ENCODE results near the gene HOMEZ. TPM values are rescaled to one million over a fixed set of nuclear protein-coding genes. Genes with fewer than 3 reads are reported as not detected.
"Not testable (repeated sequence)": the region's sequence is repeated elsewhere in the genome, so short reads cannot be mapped to it uniquely, and the experiment has no call there.

HOMEZ gene
- total and polyA plus RNA-seq, 2 experiments from 2014 or later = 5.3 to 7.9 TPM

DNA sequence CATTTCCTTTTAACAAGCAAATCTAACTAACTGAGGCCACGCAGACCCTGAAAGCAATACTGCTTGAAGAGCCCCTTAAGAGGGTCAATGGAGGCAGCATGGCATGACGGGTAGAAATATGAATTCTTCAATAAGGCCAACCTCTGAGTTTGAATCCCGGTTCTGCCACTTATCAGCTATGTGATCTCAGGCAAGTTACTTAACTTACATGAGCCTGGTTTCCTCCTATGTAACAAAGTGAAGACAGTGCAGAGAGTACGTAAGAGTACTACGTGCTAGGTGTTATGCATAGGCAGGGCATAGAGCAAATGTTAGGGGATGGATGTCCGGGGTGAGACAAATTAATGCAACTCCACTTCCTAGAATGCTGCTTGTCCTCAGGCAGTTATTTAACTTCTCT, 4.7 kb downstream of the HOMEZ start (continued):
- TF ChIP-seq ZNF462 (CRISPR knock-in tag; IDR thresholded peaks at IDR 0.05) (no peak), ZNF331 (CRISPR knock-in tag; IDR thresholded peaks at IDR 0.05; ENCODE audit: low read depth) (no peak), JUNB (IDR thresholded peaks at IDR 0.05; ENCODE audit: unreplicated experiment) (no peak), EZH2phosphoT487 (IDR thresholded peaks at IDR 0.05; ENCODE audit: unreplicated experiment) (no peak), EZH2 (IDR thresholded peaks at IDR 0.05; ENCODE audit: low read depth, unreplicated experiment) (no peak), ZNF114 (CRISPR knock-in tag; IDR thresholded peaks at IDR 0.05) (no peak), STAT1 (IDR thresholded peaks at IDR 0.05; ENCODE audit: unreplicated experiment) (no peak)
- TF ChIP-seq, protein P1, sequence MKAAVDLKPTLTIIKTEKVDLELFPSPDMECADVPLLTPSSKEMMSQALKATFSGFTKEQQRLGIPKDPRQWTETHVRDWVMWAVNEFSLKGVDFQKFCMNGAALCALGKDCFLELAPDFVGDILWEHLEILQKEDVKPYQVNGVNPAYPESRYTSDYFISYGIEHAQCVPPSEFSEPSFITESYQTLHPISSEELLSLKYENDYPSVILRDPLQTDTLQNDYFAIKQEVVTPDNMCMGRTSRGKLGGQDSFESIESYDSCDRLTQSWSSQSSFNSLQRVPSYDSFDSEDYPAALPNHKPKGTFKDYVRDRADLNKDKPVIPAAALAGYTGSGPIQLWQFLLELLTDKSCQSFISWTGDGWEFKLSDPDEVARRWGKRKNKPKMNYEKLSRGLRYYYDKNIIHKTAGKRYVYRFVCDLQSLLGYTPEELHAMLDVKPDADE (IDR thresholded peaks at IDR 0.05) = no peak

DNA sequence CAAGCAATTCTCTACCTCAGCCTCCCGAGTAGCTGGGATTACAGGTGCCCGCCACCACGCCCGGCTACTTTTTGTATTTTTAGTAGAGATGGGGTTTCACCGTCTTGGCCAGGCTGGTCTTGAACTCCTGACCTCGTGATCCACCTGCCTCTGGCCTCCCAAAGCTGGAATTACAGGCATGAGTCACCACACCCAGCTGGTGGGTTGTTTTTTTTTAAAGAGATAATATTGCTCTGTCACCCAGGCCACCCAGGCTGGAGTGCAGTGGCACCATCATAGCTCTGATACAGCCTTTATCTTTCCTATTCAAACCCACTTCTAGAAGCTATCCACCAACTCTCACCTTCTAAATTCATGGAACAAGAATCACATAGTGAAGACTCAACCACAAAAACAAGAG, 8.0 kb downstream of the HOMEZ start:
- H3K4me3 Mint-ChIP-seq; DNase-seq (ENCODE audit: low spot score); H2AFZ ChIP-seq; H3K27ac ChIP-seq (ENCODE audit: low read depth); H3K79me2 ChIP-seq (replicated peaks; ENCODE audit: insufficient read depth); H3K4me3 ChIP-seq; H3K4me2 ChIP-seq; ATAC-seq; H3K9me2 ChIP-seq (ENCODE audit: insufficient read depth); H3K27ac Mint-ChIP-seq; H3K4me1 ChIP-seq (ENCODE audit: insufficient read depth); H3K9me3 Mint-ChIP-seq; H3K36me3 ChIP-seq (ENCODE audit: insufficient read depth); H3F3A ChIP-seq (replicated peaks; ENCODE audit: low read depth): not testable (repeated sequence)
- peaks cover 14% of the 10 kb centered on the region for H4K20me1 ChIP-seq (replicated peaks; ENCODE audit: insufficient read depth)
- Mint-ChIP-seq H3K4me1 (peaks cover 11% of the 10 kb centered on the region), H3K27me3 (ENCODE audit: insufficient read depth, low read depth, poor library complexity) (peaks cover 34% of the 10 kb centered on the region), H3K36me3 (ENCODE audit: low read depth) (peaks cover 18% of the 10 kb centered on the region)
- H3K27me3 ChIP-seq (ENCODE audit: insufficient read depth) = peaks cover 70% of the 10 kb centered on the region
